ENCODE results near the gene EAF1.

Gene EAF1

GRCh38 chr3:15486979-15487378 is 59.6 kb downstream of the EAF1 start:
- TF ChIP-seq ZNF223 (tag by site-specific recombination; IDR thresholded peaks at IDR 0.05) (no peak), EGR2 (tag by site-specific recombination; IDR thresholded peaks at IDR 0.05; ENCODE audit: low read depth) (peak; percentile 60), ZNF585B (tag by site-specific recombination; IDR thresholded peaks at IDR 0.05) (no peak), MYNN (tag by site-specific recombination; IDR thresholded peaks at IDR 0.05; ENCODE audit: borderline replicate concordance) (no peak), ZNF623 (tag by site-specific recombination; IDR thresholded peaks at IDR 0.05) (peak; percentile 59), SP2 (tag by site-specific recombination; IDR thresholded peaks at IDR 0.05) (no peak), ZFHX2 (tag by site-specific recombination; conservative IDR thresholded peaks at IDR 0.05) (peak; percentile 37), HIC1 (tag by site-specific recombination; IDR thresholded peaks at IDR 0.05) (no peak)
- TF ChIP-seq, protein P1, sequence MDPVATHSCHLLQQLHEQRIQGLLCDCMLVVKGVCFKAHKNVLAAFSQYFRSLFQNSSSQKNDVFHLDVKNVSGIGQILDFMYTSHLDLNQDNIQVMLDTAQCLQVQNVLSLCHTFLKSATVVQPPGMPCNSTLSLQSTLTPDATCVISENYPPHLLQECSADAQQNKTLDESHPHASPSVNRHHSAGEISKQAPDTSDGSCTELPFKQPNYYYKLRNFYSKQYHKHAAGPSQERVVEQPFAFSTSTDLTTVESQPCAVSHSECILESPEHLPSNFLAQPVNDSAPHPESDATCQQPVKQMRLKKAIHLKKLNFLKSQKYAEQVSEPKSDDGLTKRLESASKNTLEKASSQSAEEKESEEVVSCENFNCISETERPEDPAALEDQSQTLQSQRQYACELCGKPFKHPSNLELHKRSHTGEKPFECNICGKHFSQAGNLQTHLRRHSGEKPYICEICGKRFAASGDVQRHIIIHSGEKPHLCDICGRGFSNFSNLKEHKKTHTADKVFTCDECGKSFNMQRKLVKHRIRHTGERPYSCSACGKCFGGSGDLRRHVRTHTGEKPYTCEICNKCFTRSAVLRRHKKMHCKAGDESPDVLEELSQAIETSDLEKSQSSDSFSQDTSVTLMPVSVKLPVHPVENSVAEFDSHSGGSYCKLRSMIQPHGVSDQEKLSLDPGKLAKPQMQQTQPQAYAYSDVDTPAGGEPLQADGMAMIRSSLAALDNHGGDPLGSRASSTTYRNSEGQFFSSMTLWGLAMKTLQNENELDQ (tag by site-specific recombination; IDR thresholded peaks at IDR 0.05; ENCODE audit: low read depth) = no peak
- POLR2A ChIA-PET = no interaction called here
- CTCF ChIA-PET = no interaction called here
- H3K4me1 ChIP-seq (ENCODE audit: control insufficient read depth, insufficient read depth, low read length) = no peaks in the 10 kb centered on the region
- H3K27ac ChIP-seq (ENCODE audit: extremely low read depth, low read depth, low read length) = no peak overlapping the region
- H3K9me3 ChIP-seq (ENCODE audit: control insufficient read depth, insufficient read depth, low read depth, low read length) = no peaks in the 10 kb centered on the region
- H3K4me3 ChIP-seq (ENCODE audit: low read depth, low read length) = no peak overlapping the region
- no peaks in the 10 kb centered on the region for H3K36me3 ChIP-seq (ENCODE audit: control insufficient read depth in 2 of 2, insufficient read depth in 1 of 2, low read length in 2 of 2)

DNA sequence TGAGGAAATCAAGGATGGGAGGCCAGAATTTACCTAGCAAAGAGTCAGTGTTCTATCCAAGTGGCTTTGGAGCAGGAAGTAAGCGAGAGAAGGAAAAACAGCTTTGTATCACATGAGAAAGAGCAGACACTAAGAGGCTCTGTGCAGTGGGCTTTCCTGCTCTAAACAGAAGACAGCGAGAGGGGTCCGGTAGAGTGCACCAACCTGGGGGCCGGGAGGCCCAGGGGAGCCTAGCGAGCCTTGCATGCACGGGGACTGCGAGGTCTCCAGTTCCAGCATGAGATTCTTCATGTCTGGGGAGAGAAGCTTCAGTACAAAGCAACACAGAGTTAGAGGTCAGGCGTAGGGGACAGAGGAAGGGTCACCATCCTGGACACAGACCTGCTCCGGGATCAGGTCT is 60.6 kb downstream of the EAF1 start:
- CTCF ChIA-PET = no interaction called here
- POLR2A ChIA-PET = no interaction called here
- Histone ChIP-seq H3K36me3 (ENCODE audit: control insufficient read depth in 2 of 2, insufficient read depth in 1 of 2, low read length in 2 of 2) (no peaks in the 10 kb centered on the region), H3K9me3 (ENCODE audit: control insufficient read depth, insufficient read depth, low read depth, low read length) (no peaks in the 10 kb centered on the region), H3K4me1 (ENCODE audit: control insufficient read depth, insufficient read depth, low read length) (no peaks in the 10 kb centered on the region), H3K27ac (ENCODE audit: extremely low read depth, low read depth, low read length) (no peak overlapping the region), H3K4me3 (ENCODE audit: low read depth, low read length) (no peak overlapping the region)
- TF ChIP-seq ZNF274 (IDR thresholded peaks at IDR 0.05; ENCODE audit: low read length) = no peak
- TF ChIP-seq ZNF274 (tag by site-specific recombination; IDR thresholded peaks at IDR 0.05; ENCODE audit: borderline replicate concordance) = no peak
- no peak for TF ChIP-seq ZNF560 (tag by site-specific recombination; IDR thresholded peaks at IDR 0.05; ENCODE audit: borderline replicate concordance)
- no peak for TF ChIP-seq ZNF624 (tag by site-specific recombination; IDR thresholded peaks at IDR 0.05)
- no peak for TF ChIP-seq ZNF239 (tag by site-specific recombination; IDR thresholded peaks at IDR 0.05)
- TF ChIP-seq, protein P1 (tag by site-specific recombination; IDR thresholded peaks at IDR 0.05; ENCODE audit: low read depth) = no peak
- TF ChIP-seq SP7 (tag by site-specific recombination; IDR thresholded peaks at IDR 0.05) = no peak
- TF ChIP-seq ZBTB6 (tag by site-specific recombination; IDR thresholded peaks at IDR 0.05) = no peak
- TF ChIP-seq ZNF664 (tag by site-specific recombination; IDR thresholded peaks at IDR 0.05) = no peak
- no peak for TF ChIP-seq ZNF416 (tag by site-specific recombination; IDR thresholded peaks at IDR 0.05)
- TF ChIP-seq ZSCAN23 (tag by site-specific recombination; IDR thresholded peaks at IDR 0.05) = no peak
- TF ChIP-seq KLF7 (tag by site-specific recombination; IDR thresholded peaks at IDR 0.05; ENCODE audit: borderline replicate concordance) = no peak
- no peak for TF ChIP-seq KLF8 (tag by site-specific recombination; IDR thresholded peaks at IDR 0.05)
- TF ChIP-seq GLIS1 (tag by site-specific recombination; IDR thresholded peaks at IDR 0.05) = no peak
- TF ChIP-seq PRDM10 (tag by site-specific recombination; IDR thresholded peaks at IDR 0.05) = no peak
- no peak for TF ChIP-seq ZNF645 (tag by site-specific recombination; IDR thresholded peaks at IDR 0.05)
